ENCODE data around the gene CD19.

Gene CD19

DNA sequence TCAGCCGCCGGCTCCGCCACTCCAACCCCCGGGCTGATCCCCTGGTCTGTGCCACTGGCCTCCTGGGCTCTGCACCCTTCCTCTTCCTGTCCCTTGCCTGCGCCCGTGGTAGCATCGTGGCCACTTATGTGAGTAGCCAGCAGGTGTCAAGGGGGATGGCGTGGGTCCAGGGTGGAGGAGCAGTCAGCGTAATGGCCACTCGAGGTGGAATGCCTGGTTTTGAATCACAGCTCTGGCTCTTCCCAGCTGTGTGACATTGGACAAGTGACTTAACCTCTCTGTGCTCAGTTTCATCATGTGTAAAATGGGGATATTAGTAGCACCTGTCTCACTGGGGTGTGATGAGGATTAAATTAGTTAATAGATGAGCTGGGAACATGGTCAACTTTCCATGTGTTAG, 50.6 kb downstream of the CD19 start:
- no peak overlapping the region for H3K27ac ChIP-seq (ENCODE audit: low read length)
- H3K4me3 ChIP-seq (ENCODE audit: low read length in 2 of 2) = no peak overlapping the region
- H3K27me3 ChIP-seq (ENCODE audit: control insufficient read depth in 1 of 2, insufficient read depth in 2 of 2, low read length in 2 of 2) = no peaks in the 10 kb centered on the region
- H3K9me3 ChIP-seq (ENCODE audit: control insufficient read depth in 2 of 2, low read length in 2 of 2) = peaks cover 0 to 6% of the 10 kb centered on the region in 2 donors
- H3K4me1 ChIP-seq (ENCODE audit: control insufficient read depth, insufficient read depth, low read length) = no peaks in the 10 kb centered on the region
- no peak overlapping the region for H3K9ac ChIP-seq (ENCODE audit: low read length in 2 of 2)
- H3K36me3 ChIP-seq (ENCODE audit: control insufficient read depth in 2 of 2, insufficient read depth in 2 of 2, low read length in 2 of 2) = peaks cover 36 to 52% of the 10 kb centered on the region in 2 donors

DNA sequence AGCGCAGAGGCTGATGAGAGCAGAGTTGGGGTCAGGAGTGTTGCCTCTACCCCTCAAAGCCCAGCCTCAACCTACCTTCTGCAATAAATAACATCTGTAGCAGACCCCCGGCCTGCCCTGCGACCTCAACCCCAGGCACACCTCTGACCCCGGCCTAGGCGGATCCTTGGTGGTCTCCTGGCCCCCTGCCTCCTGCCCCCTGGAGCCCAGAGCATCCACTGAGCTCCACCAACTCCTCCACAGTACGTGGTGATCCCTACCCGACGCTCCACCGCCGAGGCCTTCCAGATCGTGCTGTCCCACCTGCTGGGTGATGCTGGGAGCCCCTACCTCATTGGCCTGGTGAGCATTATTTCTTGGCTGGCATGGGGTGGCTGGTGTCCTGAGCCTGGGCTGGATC, 51.2 kb downstream of the CD19 start:
- Histone ChIP-seq H3K27me3 (ENCODE audit: control insufficient read depth in 1 of 2, insufficient read depth in 2 of 2, low read length in 2 of 2) (no peaks in the 10 kb centered on the region), H3K4me1 (ENCODE audit: control insufficient read depth, insufficient read depth, low read length) (no peaks in the 10 kb centered on the region), H3K27ac (ENCODE audit: low read length) (no peak overlapping the region), H3K9me3 (ENCODE audit: control insufficient read depth in 2 of 2, low read length in 2 of 2) (peaks cover 0 to 6% of the 10 kb centered on the region in 2 donors), H3K9ac (ENCODE audit: low read length in 2 of 2) (no peak overlapping the region), H3K36me3 (ENCODE audit: control insufficient read depth in 2 of 2, insufficient read depth in 2 of 2, low read length in 2 of 2) (peaks cover 36 to 50% of the 10 kb centered on the region in 2 donors), H3K4me3 (ENCODE audit: low read length in 2 of 2) (no peak overlapping the region)

DNA sequence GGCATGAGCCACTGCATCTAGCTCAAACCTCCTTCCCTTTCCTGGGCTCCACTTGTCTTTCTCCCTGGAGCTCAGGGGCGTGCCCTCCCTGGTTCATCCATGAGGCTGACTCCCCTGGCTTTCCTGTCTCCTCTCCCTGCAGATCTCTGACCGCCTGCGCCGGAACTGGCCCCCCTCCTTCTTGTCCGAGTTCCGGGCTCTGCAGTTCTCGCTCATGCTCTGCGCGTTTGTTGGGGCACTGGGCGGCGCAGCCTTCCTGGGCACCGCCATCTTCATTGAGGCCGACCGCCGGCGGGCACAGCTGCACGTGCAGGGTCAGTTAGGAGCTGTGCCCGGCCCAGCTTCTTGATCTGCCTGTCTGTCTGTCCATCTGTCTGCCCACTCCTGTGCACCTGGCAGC, 51.9 kb downstream of the CD19 start:
- Histone ChIP-seq H3K36me3 (ENCODE audit: control insufficient read depth in 2 of 2, insufficient read depth in 2 of 2, low read length in 2 of 2) (peaks cover 32 to 46% of the 10 kb centered on the region in 2 donors), H3K27me3 (ENCODE audit: control insufficient read depth in 1 of 2, insufficient read depth in 2 of 2, low read length in 2 of 2) (no peaks in the 10 kb centered on the region), H3K27ac (ENCODE audit: low read length) (no peak overlapping the region), H3K9me3 (ENCODE audit: control insufficient read depth in 2 of 2, low read length in 2 of 2) (peaks cover 0 to 6% of the 10 kb centered on the region in 2 donors), H3K9ac (ENCODE audit: low read length in 2 of 2) (no peak overlapping the region), H3K4me3 (ENCODE audit: low read length in 2 of 2) (no peak overlapping the region), H3K4me1 (ENCODE audit: control insufficient read depth, insufficient read depth, low read length) (no peaks in the 10 kb centered on the region)

DNA sequence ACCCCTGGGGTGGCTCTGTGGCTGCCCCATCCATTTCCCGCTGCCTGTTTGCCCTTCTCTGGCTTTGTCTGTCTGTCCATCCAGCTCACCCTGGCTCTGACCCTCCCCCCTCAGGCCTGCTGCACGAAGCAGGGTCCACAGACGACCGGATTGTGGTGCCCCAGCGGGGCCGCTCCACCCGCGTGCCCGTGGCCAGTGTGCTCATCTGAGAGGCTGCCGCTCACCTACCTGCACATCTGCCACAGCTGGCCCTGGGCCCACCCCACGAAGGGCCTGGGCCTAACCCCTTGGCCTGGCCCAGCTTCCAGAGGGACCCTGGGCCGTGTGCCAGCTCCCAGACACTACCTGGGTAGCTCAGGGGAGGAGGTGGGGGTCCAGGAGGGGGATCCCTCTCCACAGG, 52.3 kb downstream of the CD19 start:
- Histone ChIP-seq H3K4me1 (ENCODE audit: control insufficient read depth, insufficient read depth, low read length) (no peaks in the 10 kb centered on the region), H3K9ac (ENCODE audit: low read length in 2 of 2) (no peak overlapping the region), H3K9me3 (ENCODE audit: control insufficient read depth in 2 of 2, low read length in 2 of 2) (peaks cover 0 to 6% of the 10 kb centered on the region in 2 donors), H3K4me3 (ENCODE audit: low read length in 2 of 2) (no peak overlapping the region), H3K27me3 (ENCODE audit: control insufficient read depth in 1 of 2, insufficient read depth in 2 of 2, low read length in 2 of 2) (no peaks in the 10 kb centered on the region), H3K27ac (ENCODE audit: low read length) (no peak overlapping the region), H3K36me3 (ENCODE audit: control insufficient read depth in 2 of 2, insufficient read depth in 2 of 2, low read length in 2 of 2) (peaks cover 32 to 44% of the 10 kb centered on the region in 2 donors)

DNA sequence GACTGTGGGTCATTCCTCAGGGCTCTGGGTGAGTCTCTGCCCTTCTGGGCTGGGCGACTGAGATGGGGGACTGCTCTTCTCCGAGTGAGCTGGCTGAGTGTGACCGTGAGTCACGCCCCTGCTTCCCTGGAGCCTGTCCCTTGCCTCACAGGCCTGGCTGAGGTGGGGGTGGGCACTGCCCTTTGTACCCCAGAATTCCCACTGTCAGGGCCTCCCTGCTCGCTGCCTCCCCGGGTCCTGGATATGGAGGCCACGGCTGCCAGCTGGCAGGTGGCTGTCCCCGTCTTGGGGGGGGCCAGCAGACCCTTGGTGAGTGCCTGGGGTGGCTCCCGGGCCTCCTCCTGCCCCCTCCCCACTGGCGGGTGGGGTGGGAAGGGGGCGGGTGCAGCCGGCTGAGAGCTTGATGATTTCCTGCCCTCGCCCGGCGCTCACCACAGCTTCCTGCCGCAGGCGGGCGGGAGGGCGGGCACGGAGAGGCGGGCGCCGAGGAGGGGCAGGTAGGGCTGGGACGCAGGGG, 52.9 kb downstream of the CD19 start, which contains the start of gene LAT:
LAT (plus strand) TSS at position 434 of the 517 bp plus-strand sequence. CDS start 366 bp downstream, outside the sequence.
- Histone ChIP-seq H3K9me3 (ENCODE audit: control insufficient read depth in 2 of 2, low read length in 2 of 2) (peaks cover 0 to 6% of the 10 kb centered on the region in 2 donors), H3K36me3 (ENCODE audit: control insufficient read depth in 2 of 2, insufficient read depth in 2 of 2, low read length in 2 of 2) (peaks cover 29 to 41% of the 10 kb centered on the region in 2 donors), H3K4me3 (ENCODE audit: low read length in 2 of 2) (no peak within 1 kb of the TSS), H3K4me1 (ENCODE audit: control insufficient read depth, insufficient read depth, low read length) (no peaks in the 10 kb centered on the region), H3K27ac (ENCODE audit: low read length) (no peak within 1 kb of the TSS), H3K9ac (ENCODE audit: low read length in 2 of 2) (no peak within 1 kb of the TSS), H3K27me3 (ENCODE audit: control insufficient read depth in 1 of 2, insufficient read depth in 2 of 2, low read length in 2 of 2) (no peaks in the 10 kb centered on the region)

DNA sequence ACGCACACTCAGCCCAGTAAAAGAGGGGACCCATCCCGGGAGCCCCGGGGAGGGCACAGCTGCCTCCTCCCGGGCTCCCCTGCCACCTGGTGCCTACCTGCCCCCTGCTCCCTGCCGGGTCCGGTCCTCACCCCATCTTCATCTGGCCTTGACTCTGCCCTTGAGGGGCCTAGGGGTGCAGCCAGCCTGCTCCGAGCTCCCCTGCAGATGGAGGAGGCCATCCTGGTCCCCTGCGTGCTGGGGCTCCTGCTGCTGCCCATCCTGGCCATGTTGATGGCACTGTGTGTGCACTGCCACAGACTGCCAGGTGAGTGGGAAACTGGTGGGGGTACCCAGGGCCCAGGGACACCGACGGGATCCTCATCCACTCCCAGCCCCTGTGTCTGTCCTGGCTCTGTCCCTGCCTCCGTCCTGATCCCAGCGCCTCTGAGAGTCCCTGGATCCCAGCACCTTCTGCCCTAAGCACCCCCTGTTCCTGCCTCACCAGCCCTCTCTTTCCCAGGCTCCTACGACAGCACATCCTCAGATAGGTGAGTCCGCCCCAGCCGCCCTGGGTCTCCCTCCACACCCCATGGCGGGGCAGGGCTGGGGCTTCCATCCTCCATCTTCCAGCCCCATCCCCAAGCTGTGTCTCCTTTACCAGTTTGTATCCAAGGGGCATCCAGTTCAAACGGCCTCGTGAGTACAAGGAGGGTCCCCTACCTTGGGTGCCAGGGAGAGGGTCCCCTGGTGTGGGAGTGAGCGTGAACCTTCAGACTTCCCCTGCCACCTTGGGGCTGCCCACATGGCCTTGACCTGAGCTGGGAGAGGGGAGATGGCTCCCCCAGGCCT, 53.7 kb downstream of the CD19 start:
- Histone ChIP-seq H3K27me3 (ENCODE audit: control insufficient read depth in 1 of 2, insufficient read depth in 2 of 2, low read length in 2 of 2) (no peaks in the 10 kb centered on the region), H3K9me3 (ENCODE audit: control insufficient read depth in 2 of 2, low read length in 2 of 2) (peaks cover 0 to 6% of the 10 kb centered on the region in 2 donors), H3K9ac (ENCODE audit: low read length in 2 of 2) (no peak overlapping the region), H3K4me1 (ENCODE audit: control insufficient read depth, insufficient read depth, low read length) (no peaks in the 10 kb centered on the region), H3K36me3 (ENCODE audit: control insufficient read depth in 2 of 2, insufficient read depth in 2 of 2, low read length in 2 of 2) (peaks cover 34 to 44% of the 10 kb centered on the region in 2 donors), H3K27ac (ENCODE audit: low read length) (no peak overlapping the region), H3K4me3 (ENCODE audit: low read length in 2 of 2) (no peak overlapping the region)

DNA sequence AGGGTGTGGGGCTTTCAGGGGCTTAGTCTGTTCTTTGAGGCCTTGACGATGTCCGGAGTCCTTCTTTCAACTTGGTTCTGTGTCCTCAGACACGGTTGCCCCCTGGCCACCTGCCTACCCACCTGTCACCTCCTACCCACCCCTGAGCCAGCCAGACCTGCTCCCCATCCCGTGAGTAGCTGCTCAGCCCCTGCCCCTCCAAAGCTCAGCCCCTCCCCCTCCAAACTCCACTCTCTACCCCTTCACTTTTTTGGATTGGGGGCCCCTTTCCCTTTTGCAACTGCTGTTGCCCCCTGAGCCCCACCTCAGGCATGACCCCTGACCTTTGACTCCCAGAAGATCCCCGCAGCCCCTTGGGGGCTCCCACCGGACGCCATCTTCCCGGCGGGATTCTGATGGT, 54.3 kb downstream of the CD19 start:
- Histone ChIP-seq H3K36me3 (ENCODE audit: control insufficient read depth in 2 of 2, insufficient read depth in 2 of 2, low read length in 2 of 2) (peaks cover 31 to 41% of the 10 kb centered on the region in 2 donors), H3K9ac (ENCODE audit: low read length in 2 of 2) (no peak overlapping the region), H3K4me1 (ENCODE audit: control insufficient read depth, insufficient read depth, low read length) (no peaks in the 10 kb centered on the region), H3K9me3 (ENCODE audit: control insufficient read depth in 2 of 2, low read length in 2 of 2) (peaks cover 0 to 6% of the 10 kb centered on the region in 2 donors), H3K27me3 (ENCODE audit: control insufficient read depth in 1 of 2, insufficient read depth in 2 of 2, low read length in 2 of 2) (no peaks in the 10 kb centered on the region), H3K4me3 (ENCODE audit: low read length in 2 of 2) (no peak overlapping the region), H3K27ac (ENCODE audit: low read length) (no peak overlapping the region)

DNA sequence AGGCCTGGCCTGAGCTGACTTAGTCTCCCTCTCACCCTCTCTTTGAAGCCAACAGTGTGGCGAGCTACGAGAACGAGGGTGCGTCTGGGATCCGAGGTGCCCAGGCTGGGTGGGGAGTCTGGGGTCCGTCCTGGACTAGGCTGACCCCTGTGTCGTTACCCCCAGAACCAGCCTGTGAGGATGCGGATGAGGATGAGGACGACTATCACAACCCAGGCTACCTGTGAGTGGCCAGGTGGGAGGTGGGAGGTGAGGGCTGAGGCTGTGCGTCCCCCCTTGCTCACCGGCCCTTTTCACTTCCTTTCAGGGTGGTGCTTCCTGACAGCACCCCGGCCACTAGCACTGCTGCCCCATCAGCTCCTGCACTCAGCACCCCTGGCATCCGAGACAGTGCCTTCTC, 54.7 kb downstream of the CD19 start:
- Histone ChIP-seq H3K4me3 (ENCODE audit: low read length in 2 of 2) (no peak overlapping the region), H3K9ac (ENCODE audit: low read length in 2 of 2) (no peak overlapping the region), H3K9me3 (ENCODE audit: control insufficient read depth in 2 of 2, low read length in 2 of 2) (peaks cover 0 to 6% of the 10 kb centered on the region in 2 donors), H3K4me1 (ENCODE audit: control insufficient read depth, insufficient read depth, low read length) (no peaks in the 10 kb centered on the region), H3K27me3 (ENCODE audit: control insufficient read depth in 1 of 2, insufficient read depth in 2 of 2, low read length in 2 of 2) (no peaks in the 10 kb centered on the region), H3K27ac (ENCODE audit: low read length) (no peak overlapping the region), H3K36me3 (ENCODE audit: control insufficient read depth in 2 of 2, insufficient read depth in 2 of 2, low read length in 2 of 2) (peaks cover 31 to 37% of the 10 kb centered on the region in 2 donors)

DNA sequence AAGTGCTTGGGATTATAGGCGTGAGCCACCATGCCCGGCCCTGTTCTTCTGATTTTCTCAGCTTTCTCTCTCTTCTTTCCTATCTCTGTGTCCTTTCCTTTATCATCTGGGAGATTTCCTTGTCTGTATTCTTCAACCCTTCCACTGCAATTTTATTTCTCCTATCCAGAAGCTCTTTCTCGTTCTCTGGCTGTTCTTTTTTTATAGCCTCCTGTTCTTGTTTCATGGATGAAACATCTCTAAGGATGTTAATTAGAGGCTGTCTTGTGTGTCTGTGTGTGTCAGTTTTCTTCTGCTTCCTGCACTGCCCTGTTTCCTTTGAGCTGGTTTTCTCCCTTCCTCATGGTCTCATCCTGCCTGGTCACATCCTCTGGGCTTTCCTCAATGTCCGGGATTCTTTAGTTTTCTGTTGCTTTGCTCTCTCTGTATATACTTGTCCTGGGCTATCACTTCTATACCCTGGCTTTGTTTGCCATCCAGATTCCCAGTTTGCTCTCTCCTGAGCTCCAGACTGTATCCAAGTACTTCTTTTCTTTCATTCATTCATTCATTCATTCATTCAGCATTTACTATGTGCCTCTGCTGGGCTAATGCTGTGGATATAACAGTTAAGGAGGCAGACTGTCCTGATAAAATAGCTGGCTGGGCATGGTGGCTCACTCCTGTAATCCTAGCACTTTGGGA, 55.5 kb downstream of the CD19 start:
- Histone ChIP-seq H3K27me3 (ENCODE audit: control insufficient read depth in 1 of 2, insufficient read depth in 2 of 2, low read length in 2 of 2) (no peaks in the 10 kb centered on the region), H3K9me3 (ENCODE audit: control insufficient read depth in 2 of 2, low read length in 2 of 2) (peaks cover 0 to 6% of the 10 kb centered on the region in 2 donors), H3K36me3 (ENCODE audit: control insufficient read depth in 2 of 2, insufficient read depth in 2 of 2, low read length in 2 of 2) (peaks cover 30 to 34% of the 10 kb centered on the region in 2 donors), H3K4me3 (ENCODE audit: low read length in 2 of 2) (no peak overlapping the region), H3K9ac (ENCODE audit: low read length in 2 of 2) (no peak overlapping the region), H3K4me1 (ENCODE audit: control insufficient read depth, insufficient read depth, low read length) (no peaks in the 10 kb centered on the region), H3K27ac (ENCODE audit: low read length) (no peak overlapping the region)
